WTC11 (cell line): Measurements from ENCODE around the gene KAT2B.

Source experiments
- CREB1 ChIP-seq: sonication (generic); formaldehyde crosslinking; IDR thresholded peaks from 2 replicates; pipeline ENCODE4 v1.8.0; 2023; ENCODE audit warnings: mild to moderate bottlenecking, missing genetic modification reagents
- CTCF ChIP-seq: fragments of 200-600 bp; IDR thresholded peaks from 2 replicates; pipeline ENCODE4 v1.8.0; 2022; ENCODE audit warnings: antibody characterized with exemption
- E2F1 ChIP-seq: sonication (generic); formaldehyde crosslinking; IDR thresholded peaks from 2 replicates; pipeline ENCODE4 v1.8.0; 2022; ENCODE audit warnings: mild to moderate bottlenecking, missing genetic modification reagents
- E2F5 ChIP-seq: sonication (generic); formaldehyde crosslinking; IDR thresholded peaks from 2 replicates; pipeline ENCODE4 v1.8.1; 2022; ENCODE audit warnings: mild to moderate bottlenecking, moderate library complexity, missing genetic modification reagents
- ESRRA ChIP-seq: sonication (generic); formaldehyde crosslinking; IDR thresholded peaks from 2 replicates; pipeline ENCODE4 v1.8.1; 2022; ENCODE audit warnings: mild to moderate bottlenecking, missing genetic modification reagents, borderline replicate concordance
- JUN ChIP-seq: sonication (generic); formaldehyde crosslinking; IDR thresholded peaks from 2 replicates; pipeline ENCODE4 v1.8.0; 2023; ENCODE audit warnings: mild to moderate bottlenecking, missing genetic modification reagents
- MAX ChIP-seq: sonication (generic); formaldehyde crosslinking; IDR thresholded peaks from 2 replicates; pipeline ENCODE4 v1.8.0; 2022; ENCODE audit warnings: mild to moderate bottlenecking, missing genetic modification reagents
- NFYB ChIP-seq: sonication (generic); formaldehyde crosslinking; conservative IDR thresholded peaks from 2 replicates; pipeline ENCODE4 v1.8.0; 2022; ENCODE audit warnings: low read depth, missing genetic modification reagents
- NR1H2 ChIP-seq: sonication (generic); formaldehyde crosslinking; IDR thresholded peaks from 2 replicates; pipeline ENCODE4 v1.9.0; 2021; ENCODE audit warnings: mild to moderate bottlenecking, moderate library complexity, missing genetic modification reagents
- NR3C1 ChIP-seq: sonication (generic); formaldehyde crosslinking; conservative IDR thresholded peaks from 2 replicates; pipeline ENCODE4 v1.8.1; 2023; ENCODE audit warnings: low read depth, mild to moderate bottlenecking, missing genetic modification reagents
- ZBTB21 ChIP-seq: sonication (generic); formaldehyde crosslinking; IDR thresholded peaks from 2 replicates; pipeline ENCODE4 v1.8.1; 2023; ENCODE audit warnings: mild to moderate bottlenecking, missing genetic modification reagents, borderline replicate concordance
- ZNF396 ChIP-seq: fragments of 250-450 bp; sonication (Bioruptor Pico); IDR thresholded peaks from 2 replicates; pipeline ENCODE4 v1.8.0; 2021; ENCODE audit warnings: mild to moderate bottlenecking, moderate library complexity, borderline replicate concordance
- ZNF425 ChIP-seq: fragments of 250-450 bp; sonication (Bioruptor Pico); conservative IDR thresholded peaks from 2 replicates; pipeline ENCODE4 v1.9.0; 2021; ENCODE audit warnings: mild to moderate bottlenecking

- TF ChIP-seq NR1H2 (CRISPR knock-in tag): no peak
- TF ChIP-seq ESRRA: no peak
- no peak for TF ChIP-seq CTCF
- no peak for TF ChIP-seq MAX (CRISPR knock-in tag)
- TF ChIP-seq JUN (CRISPR knock-in tag): no peak
- TF ChIP-seq NFYB: no peak
- no peak for TF ChIP-seq ZNF396 (CRISPR knock-in tag)
- TF ChIP-seq E2F5: no peak
- TF ChIP-seq ZBTB21 (CRISPR knock-in tag): no peak
- TF ChIP-seq CREB1: no peak
- TF ChIP-seq ZNF425: no peak
- TF ChIP-seq NR3C1: no peak
- TF ChIP-seq E2F1: no peak
Observed at GRCh38 chr3:20160230-20160629, 120.0 kb downstream of the KAT2B start.
